K562 (cell line): ENCODE results near the gene ZNF598.

Experiments used
- MYNN ChIP-seq, 2 experiments: sonication (generic); formaldehyde crosslinking in 1 of 2; IDR thresholded peaks; 2 replicates each; pipeline versions ENCODE4 v1.5.0 to v1.6.1; 2016 to 2020; ENCODE audit warnings: antibody characterized with exemption in 1 of 2, missing genetic modification reagents in 1 of 2
- NBN ChIP-seq: fragments of 450-650 bp; IDR thresholded peaks from 2 replicates; pipeline ENCODE4 v1.6.1; 2016; ENCODE audit warnings: low read depth, mild to moderate bottlenecking
- POLR2A ChIP-seq: fragments of 450-650 bp; conservative IDR thresholded peaks from 2 replicates; pipeline ENCODE4 v1.6.1; 2016
- SOX6 ChIP-seq: fragments of 450-650 bp; IDR thresholded peaks from 2 replicates; pipeline ENCODE4 v1.6.1; 2014; ENCODE audit warnings: mild to moderate bottlenecking
- TF ChIP-seq, protein P1 (sequence below): sonication (generic); formaldehyde crosslinking; IDR thresholded peaks from 2 replicates; pipeline ENCODE4 v1.9.0; 2022; ENCODE audit warnings: mild to moderate bottlenecking, missing genetic modification reagents
- TF ChIP-seq, protein P2 (sequence below), 3 experiments: IDR thresholded peaks in 2 of 3; conservative IDR thresholded peaks in 1 of 3; 2 replicates each; pipeline ENCODE4 v1.5.1; 2011 to 2012; ENCODE audit warnings: low read length in 3 of 3, mild to moderate bottlenecking in 3 of 3, control low read depth in 2 of 3, improper control_type of control experiment in 1 of 3, inconsistent platforms in 1 of 3, low read depth in 1 of 3, mixed read lengths in 1 of 3, moderate library complexity in 1 of 3; ENCODE audit not compliant: insufficient read depth in 2 of 3
- TF ChIP-seq, protein P3 (sequence below), 2 experiments: IDR thresholded peaks; 2 replicates each; pipeline ENCODE4 v1.6.1; 2011; ENCODE audit warnings: borderline replicate concordance in 1 of 2, control low read depth in 1 of 2, low read depth in 1 of 2, low read length in 1 of 2, mild to moderate bottlenecking in 1 of 2, mixed read lengths in 1 of 2, moderate library complexity in 1 of 2; ENCODE audit not compliant: insufficient read depth in 1 of 2, insufficient read length in 1 of 2, poor library complexity in 1 of 2, severe bottlenecking in 1 of 2; ENCODE audit errors: extremely low read depth in 1 of 2

DNA sequence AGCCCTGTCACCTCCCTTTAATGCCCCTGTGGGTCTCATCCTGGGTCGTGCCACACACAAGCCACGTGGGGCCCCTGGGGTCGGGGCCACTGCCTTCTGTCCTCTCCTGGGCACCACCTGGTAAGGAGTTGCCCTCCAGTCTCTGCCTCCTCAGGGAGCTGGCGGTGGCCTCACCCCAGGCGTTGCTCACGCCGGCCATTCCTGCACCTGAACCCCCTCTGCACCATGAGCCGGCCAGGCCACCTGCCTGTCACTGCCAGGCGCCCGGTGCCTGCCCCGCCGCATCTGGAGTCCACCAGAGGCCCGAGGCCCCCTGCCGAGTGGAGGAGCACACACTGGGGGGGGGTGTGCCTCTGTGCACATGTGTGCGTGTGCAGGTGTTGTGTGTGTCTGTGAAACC is 27.5 kb upstream of the ZNF598 start:
- TF ChIP-seq, protein P1, sequence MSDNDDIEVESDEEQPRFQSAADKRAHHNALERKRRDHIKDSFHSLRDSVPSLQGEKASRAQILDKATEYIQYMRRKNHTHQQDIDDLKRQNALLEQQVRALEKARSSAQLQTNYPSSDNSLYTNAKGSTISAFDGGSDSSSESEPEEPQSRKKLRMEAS (CRISPR knock-in tag), result no peak
- TF ChIP-seq, protein P2, sequence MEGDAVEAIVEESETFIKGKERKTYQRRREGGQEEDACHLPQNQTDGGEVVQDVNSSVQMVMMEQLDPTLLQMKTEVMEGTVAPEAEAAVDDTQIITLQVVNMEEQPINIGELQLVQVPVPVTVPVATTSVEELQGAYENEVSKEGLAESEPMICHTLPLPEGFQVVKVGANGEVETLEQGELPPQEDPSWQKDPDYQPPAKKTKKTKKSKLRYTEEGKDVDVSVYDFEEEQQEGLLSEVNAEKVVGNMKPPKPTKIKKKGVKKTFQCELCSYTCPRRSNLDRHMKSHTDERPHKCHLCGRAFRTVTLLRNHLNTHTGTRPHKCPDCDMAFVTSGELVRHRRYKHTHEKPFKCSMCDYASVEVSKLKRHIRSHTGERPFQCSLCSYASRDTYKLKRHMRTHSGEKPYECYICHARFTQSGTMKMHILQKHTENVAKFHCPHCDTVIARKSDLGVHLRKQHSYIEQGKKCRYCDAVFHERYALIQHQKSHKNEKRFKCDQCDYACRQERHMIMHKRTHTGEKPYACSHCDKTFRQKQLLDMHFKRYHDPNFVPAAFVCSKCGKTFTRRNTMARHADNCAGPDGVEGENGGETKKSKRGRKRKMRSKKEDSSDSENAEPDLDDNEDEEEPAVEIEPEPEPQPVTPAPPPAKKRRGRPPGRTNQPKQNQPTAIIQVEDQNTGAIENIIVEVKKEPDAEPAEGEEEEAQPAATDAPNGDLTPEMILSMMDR (IDR thresholded peaks at IDR 0.05 in 2 of 3, conservative IDR thresholded peaks at IDR 0.05 in 1 of 3; ENCODE audit: insufficient read depth in 2 of 3, low read depth in 1 of 3, low read length in 3 of 3), result no peak
- TF ChIP-seq POLR2A, result no peak
- no peak for TF ChIP-seq NBN
- TF ChIP-seq, protein P3, sequence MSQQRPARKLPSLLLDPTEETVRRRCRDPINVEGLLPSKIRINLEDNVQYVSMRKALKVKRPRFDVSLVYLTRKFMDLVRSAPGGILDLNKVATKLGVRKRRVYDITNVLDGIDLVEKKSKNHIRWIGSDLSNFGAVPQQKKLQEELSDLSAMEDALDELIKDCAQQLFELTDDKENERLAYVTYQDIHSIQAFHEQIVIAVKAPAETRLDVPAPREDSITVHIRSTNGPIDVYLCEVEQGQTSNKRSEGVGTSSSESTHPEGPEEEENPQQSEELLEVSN (IDR thresholded peaks at IDR 0.05; ENCODE audit: borderline replicate concordance in 1 of 2, extremely low read depth in 1 of 2, insufficient read depth in 1 of 2, insufficient read length in 1 of 2, low read depth in 1 of 2, low read length in 1 of 2, poor library complexity in 1 of 2, severe bottlenecking in 1 of 2), result no peak
- no peak for TF ChIP-seq MYNN (IDR thresholded peaks at IDR 0.05)
- no peak for TF ChIP-seq MYNN (CRISPR knock-in tag; IDR thresholded peaks at IDR 0.05)
- no peak for TF ChIP-seq SOX6
